GM19467 (cell line): ENCODE results near the gene USP6NL.

Source experiments
- ATAC-seq: cut with Tn5 transposase; IDR thresholded peaks from one replicate; pipeline ENCODE4 v1.9.1; 2021; ENCODE audit warnings: mild to moderate bottlenecking, moderate library complexity; ENCODE audit not compliant: unreplicated experiment

USP6NL gene

GRCh38 chr10:11594589-11595394, 16.7 kb downstream of the USP6NL start:
- ATAC-seq: no peak

GRCh38 chr10:11593612-11594011, 17.8 kb downstream of the USP6NL start:
- no peak for ATAC-seq

GRCh38 chr10:11589738-11590137, 21.7 kb downstream of the USP6NL start:
- no peak for ATAC-seq

DNA sequence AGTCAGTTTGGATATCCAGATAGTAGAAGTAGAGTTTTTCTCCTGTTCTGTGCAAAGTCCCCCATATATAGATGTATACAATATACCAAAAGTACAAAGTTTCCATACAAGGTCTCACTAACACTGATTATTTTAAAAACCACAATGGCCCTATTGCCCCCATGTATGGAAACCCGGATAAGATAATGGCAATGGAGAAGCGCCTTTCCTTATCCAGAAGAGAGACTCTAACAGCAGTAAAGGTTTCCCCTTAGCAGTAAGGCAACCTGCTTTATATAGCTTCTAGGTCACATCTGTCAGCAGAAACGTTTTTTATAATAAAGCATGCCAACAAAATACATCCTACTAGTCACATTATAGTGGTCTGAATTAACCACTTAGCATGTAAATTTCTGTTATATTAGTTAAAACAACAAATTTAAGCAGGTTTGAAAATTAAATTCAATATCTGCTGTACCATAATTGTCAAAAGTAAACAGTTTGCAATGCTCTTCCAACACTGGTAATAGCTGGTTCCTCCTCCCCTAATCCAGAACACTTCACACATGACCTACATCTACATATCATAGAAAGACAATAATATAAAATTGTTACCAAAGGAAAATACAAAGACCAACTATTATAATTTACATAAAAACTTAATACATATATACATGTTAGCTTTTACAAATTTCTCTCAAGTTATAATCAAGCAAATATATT, 22.4 kb downstream of the USP6NL start:
- no peak for ATAC-seq

- no peak for ATAC-seq
Observed at GRCh38 chr10:11587722-11588259, 23.7 kb downstream of the USP6NL start.

DNA sequence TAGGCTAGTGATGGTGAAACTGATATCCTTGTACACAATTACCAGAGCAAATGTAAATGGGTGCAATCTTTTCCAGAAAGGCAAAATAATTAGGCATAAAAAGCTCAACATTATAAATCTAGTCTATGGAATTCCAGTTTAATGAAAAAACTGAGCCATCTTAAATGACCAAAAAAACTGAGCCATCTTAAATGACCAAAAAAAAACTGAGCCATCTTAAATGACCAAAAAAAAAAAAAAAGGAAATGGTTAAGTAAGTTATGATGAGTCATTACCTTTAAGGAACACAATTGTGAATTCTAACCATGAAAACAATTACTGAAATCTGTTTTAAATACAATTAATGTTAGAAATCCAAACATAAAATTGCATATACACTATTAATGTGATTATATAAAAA, 25.3 kb downstream of the USP6NL start:
- ATAC-seq: no peak

GRCh38 chr10:11581213-11581612, 30.2 kb downstream of the USP6NL start:
- ATAC-seq: no peak

DNA sequence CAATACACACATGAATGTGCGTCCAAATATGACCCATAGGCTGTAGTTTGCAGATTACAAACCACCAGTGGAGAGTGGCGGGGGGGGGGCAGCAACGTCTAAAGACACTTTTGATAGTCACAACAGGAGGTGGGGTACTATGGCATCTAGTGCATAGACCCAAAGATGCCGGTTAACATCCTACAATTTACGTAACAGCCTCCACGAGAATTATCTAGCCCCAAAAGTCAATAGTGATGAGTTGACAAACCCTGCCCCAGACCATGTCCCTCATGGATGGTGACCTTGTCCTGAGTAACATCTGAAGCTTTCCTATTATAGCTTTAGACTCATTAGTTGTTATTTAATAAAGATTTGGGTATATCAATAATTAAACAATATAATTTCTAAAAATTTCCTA, 31.6 kb downstream of the USP6NL start:
- ATAC-seq: no peak

DNA sequence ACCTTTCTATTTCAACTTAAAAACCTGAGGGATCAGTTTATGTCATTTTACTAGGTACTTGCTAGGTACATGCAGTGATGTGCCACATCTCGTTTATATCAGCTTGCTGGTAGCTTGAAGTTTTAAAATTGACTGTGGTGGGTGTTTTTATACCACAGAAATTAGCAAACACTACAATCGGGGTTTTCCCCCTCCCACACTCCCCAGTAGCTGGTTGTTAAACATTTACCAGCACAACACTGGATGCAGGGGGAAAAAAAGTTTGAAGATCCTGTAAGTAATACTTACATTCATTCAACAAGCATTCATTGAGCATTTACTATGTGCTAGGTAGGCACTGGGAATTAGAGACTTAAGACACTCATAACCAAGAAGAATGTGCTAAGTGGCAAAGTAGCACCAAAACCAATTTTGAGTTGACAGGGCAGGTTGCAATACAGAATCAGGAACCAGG, 32.6 kb downstream of the USP6NL start:
- ATAC-seq: peak; percentile 51

- ATAC-seq: no peak
Observed at GRCh38 chr10:11576092-11576809, 35.2 kb downstream of the USP6NL start.

DNA sequence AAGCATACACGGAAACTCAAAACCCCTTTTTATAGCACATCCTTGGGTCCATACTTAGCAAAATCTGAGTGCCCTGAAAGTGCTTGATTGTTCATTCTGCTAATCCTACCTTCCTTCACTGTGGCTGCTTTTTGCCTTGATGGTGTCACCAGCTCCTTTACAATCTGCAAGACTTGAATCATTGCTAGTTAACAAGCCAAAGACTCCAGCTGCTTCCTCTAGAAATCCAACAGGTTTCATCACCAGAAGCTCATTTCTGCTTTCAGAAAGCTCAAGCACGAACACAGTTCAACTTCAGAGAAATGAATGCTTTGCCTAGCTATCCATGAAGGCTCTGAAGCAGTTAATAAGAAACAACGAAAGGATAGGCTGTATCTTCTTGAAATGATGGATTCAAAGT, 38.0 kb downstream of the USP6NL start:
- no peak for ATAC-seq

DNA sequence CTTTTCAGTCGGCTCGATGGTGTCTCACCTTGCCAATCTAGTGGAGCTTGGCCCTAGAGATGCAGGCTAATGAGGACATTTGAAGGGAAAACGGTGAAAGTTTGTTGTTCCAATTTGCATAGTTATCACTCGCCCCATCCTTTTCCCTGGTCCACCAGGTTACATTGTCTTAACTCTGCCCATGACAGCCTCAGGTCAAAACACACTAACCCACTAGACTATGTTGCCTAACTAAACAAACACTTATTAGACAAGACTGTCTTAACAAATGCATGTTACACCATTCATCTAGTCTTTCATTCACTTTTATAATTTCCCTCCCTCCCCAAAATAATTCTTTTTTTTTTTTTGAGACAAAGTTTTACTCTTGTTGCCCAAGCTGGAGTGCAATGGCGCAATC, 40.7 kb downstream of the USP6NL start:
- no peak for ATAC-seq

DNA sequence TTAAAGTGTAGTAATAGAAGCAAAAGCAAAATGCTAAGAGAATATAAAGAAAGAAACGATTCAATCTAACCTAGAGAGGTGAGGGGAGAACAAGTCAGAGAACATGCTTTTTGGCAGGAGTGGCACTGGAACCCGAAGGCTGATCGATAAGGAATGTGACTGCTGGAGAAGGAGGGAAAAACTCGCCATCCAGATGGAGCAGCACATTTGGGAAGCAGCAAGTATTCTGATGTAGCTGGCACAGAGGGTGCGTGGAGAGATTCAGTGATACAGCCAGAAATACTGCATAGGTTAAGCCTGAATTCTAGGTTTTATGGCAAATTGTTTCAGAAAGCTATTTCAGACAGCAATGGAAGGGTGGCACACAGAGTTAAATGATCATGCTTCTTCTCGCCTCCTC, 42.0 kb downstream of the USP6NL start:
- ATAC-seq: no peak

DNA sequence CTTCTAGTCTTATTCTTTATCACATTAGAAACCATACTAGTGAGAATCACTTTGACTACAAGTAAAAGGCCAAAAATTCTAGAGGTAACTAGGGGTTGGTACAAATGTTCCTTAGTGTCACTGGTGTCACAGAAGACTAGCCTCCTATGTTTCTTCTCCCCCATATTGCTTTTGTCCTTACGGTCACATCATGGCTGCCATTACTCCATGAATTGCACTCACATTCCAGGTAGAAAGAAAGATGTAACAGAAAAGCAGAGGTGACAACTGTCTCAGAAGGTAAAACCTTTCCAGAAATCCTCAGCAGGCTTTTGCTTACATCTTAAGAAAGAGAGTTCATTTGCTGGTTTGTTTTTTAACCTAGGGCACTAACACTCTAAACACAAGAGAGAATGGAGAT, 42.9 kb downstream of the USP6NL start:
- no peak for ATAC-seq

DNA sequence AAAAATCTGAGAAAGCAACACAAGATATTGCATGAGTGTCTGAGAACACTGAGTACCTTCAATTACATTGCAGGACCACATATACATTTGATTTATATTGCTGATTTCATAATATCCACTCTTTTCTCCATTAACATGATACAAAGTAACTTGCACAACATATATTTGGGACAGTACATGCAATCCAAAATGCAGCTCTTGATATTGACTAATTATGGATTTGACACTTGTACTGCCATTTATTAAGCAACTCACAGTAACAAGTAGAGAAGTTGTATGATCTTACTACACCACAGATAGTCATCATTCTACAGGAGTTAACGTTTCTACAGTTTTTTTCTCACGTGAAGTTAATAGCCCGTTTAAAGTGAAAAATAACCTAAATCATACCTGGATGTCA, 46.7 kb downstream of the USP6NL start:
- no peak for ATAC-seq

- no peak for ATAC-seq
Observed at GRCh38 chr10:11563936-11564335, 47.5 kb downstream of the USP6NL start.

GRCh38 chr10:11562888-11563287, 48.6 kb downstream of the USP6NL start:
- ATAC-seq: no peak

- peak; percentile 77 for ATAC-seq
Observed at GRCh38 chr10:11560076-11560709, 51.3 kb downstream of the USP6NL start.

- ATAC-seq: no peak
Observed at GRCh38 chr10:11557967-11558366, 53.5 kb downstream of the USP6NL start.

- no peak for ATAC-seq
Observed at GRCh38 chr10:11557513-11557912, 53.9 kb downstream of the USP6NL start.

GRCh38 chr10:11555556-11555955, 55.9 kb downstream of the USP6NL start:
- no peak for ATAC-seq
